Measurements from ENCODE around the gene RASSF5. TPM values are rescaled to one million over a fixed set of nuclear protein-coding genes. Genes with fewer than 3 reads are reported as not detected.

The RASSF5 gene
- total RNA-seq, 1 donor from 2014 or later, result 15.5 TPM

DNA sequence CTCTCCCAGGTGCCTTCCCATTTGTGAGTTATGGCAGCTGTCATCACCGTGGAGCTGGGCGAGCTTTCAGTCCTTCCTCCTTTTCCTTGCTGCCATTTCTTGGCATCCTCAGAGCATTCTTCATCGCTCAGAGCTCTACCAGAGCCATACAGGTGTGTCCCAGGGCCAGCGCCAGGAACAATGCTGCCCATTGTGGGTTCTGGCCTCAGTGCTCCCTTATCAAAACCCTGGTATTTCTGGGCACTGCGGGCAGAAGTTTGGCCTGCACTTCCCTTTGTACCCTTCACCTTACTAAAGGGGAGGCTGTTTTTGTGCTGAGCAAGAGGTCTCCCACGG, 28.5 kb downstream of the RASSF5 start:
- no peak for DNase-seq (ENCODE audit: low spot score)
- intact Hi-C loops (cut with DNase I), result no loop called here

DNA sequence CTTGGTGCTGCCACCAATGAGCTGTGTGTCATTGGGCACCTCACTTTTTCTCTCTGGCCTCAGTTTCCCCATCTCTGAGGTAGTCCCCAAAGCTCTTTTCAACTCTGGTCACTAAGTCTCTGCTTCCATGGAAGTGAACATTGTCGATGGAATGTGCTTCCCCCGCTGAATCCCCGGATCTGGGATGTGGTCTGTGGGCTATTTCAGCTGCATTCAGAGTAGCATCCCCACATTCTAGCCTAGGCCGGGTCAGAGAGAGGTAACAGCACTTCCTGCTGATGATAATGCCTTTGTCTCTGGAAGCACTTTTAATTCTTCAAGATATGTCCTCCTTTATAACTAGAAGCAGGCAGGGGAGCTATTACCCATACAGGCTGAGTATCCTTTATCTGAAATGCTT, 29.8 kb downstream of the RASSF5 start:
- intact Hi-C loops (cut with DNase I), result no loop called here
- DNase-seq (ENCODE audit: low spot score), result no peak

DNA sequence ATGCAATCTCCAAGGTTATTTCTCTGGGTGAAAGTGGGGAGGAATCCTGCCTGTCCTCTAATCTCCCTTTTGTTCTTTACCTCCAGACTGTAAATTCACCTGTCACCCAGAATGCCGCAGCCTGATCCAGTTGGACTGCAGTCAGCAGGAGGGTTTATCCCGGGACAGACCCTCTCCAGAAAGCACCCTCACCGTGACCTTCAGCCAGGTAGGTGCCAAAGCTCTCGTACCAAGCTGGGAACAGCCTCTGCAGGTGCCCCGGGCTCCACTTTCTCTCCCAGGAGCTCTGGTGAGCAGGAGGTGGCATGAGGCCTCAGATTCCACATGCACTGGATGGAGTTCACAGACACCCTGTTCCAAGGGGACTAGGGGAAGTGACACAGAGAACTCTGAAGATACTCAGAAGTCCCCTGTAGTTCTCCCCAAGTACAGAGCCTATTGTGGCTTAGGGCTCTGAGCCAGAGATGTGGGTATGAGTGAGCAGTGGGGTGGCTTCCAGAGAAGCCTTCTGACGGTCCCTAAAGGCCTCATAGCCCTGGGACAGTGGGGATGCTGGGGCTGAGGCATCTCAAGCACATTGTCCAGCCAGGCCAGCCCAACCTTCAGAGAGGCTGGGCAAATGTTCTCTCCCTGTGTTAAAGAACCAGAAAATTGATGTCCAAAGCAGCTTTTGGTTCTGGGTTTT, 30.9 kb downstream of the RASSF5 start:
- intact Hi-C loops (cut with DNase I), result no loop called here
- DNase-seq (ENCODE audit: low spot score), result no peak

DNA sequence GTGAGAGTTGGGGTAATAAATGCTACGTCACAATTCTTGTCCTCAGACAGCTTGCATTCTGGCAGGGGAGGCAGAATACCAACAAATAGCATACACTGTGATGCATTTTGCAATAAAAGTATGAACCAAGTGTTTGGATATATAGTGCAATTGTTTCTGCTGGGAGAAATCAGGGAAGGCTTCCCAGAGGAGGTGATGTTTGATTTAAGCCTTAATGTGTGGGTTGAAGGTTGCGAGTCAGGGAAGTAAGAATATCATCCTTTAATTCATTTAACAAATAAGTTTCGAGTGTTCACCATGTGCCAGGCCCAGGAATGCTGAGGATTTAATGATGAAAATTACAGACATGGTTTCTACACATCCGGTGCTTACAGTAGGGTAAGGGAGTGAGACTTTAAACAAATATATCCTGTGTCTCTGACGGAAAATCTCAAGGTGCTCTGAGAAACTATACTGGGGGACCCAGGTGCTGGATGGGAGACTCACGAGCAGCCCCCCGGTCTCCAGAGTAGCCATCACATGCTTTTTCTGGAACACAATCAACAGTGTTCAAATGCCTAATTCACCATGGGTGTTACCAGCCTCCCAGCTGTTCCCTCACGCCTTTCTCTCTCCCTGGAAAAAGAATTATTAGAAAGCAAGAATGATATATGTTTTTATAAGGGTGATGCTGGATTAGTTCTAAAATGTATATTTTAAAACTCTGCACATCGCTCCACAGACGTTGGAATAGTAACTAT, 31.7 kb downstream of the RASSF5 start:
- DNase-seq (ENCODE audit: low spot score), result no peak
- intact Hi-C loops (cut with DNase I), result no loop called here

DNA sequence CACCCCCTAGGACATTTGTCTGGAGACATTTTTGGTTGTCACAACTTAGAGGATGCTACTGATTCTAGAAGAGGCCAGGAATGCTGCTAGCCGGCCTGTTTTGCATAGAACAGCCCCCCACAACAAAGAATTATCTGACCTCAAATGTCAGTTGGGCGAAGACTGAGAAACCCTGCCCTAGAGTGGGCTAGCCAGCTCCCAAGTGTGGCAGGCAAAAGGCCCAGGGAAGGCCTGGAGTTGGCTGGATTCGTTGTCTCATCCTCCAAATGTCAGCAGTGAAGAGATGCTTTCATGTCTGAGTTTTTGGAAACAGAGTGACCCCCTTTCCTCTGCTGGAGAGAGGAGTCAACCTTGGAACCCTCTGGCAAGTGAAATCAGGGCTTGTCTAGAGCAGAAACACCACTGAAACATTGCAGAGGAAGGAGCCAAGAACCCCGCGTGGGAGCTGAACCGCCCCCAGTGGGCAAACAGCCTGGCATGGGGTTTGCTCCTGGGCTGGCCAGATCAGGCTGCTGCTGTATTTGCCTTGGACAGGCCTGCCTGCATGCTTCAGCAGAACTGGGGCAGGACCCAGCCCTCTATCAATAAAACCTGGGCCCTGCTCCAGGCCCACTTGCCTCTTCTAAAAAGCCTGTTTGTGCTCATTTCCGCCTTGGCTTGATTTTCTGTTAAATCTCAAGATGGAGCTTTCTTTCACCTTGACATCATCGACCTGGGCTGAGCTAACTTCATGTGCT, 32.9 kb downstream of the RASSF5 start:
- DNase-seq (ENCODE audit: low spot score), result no peak
- intact Hi-C loops (cut with DNase I), result no loop called here

DNA sequence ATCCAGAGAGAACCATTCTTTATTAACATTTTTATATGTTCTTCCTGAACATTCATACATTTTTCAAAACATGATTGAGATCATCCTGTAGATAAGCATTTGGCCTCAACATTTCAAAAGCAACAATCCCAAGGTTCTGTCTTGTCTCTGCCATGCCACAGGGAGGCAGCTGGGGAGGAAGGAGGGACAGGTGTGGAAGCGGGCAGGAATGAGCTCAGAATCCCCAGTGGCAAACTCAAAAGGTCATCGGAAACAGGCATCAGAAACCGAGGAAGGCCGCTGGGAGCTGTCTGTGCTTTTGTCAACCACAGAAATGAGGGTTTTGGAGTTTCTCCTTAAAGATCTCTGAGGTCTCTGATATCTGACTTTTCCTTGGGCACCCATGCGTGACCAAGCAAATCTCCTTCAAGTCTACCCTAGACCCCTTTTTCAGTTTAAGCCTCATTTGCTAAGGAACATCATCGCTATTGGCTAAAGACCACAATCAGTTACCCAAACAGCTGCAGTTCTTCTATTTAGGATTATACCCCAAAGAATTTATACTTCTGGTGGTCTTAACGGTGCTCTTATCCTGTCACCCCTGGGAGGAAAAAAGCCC, 34.0 kb downstream of the RASSF5 start:
- intact Hi-C loops (cut with DNase I), result no loop called here

DNA sequence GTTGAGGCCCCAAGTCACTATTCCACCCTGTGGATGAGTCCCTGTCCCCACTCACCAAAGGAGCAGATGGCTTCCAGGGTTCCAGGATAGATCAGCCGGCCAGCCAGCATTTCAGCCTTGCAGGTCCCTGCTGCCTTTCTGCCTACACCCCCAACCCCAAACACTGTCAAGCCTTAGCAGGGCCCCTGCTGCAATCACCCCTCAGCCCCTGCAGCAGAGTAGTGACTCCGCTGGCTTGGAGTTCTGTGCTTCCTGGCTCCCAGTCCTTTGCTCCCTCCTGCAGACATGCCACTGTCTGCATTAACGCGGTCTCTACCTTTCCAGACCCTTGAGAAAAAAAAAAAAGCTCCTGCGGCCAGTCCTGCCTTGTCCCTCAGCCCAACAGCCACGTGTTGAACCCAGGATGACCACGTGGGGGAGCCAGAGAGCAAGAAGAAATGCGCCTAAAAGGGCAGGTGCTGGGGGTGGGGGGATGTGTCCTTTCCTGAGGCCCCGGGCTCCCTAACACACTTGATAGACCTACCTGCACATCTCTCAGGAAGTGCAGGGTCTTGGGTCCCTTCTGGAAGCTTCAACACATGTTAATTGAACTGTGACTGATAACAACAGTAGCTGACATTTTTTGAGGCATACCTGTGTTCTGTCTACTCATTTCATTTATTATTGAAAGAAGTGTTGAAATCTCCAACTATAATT, 37.4 kb downstream of the RASSF5 start:
- intact Hi-C loops (cut with DNase I), result loop anchor here (1.0 to 2.0 kb wide), 2 partner anchors 39 to 54 kb away; no protein-coding TSS in a partner anchor
- peak; percentile 85 for DNase-seq (ENCODE audit: low spot score)

More for the DNA sequence above, 34.0 kb downstream of the RASSF5 start:
- no peak for DNase-seq (ENCODE audit: low spot score)

DNA sequence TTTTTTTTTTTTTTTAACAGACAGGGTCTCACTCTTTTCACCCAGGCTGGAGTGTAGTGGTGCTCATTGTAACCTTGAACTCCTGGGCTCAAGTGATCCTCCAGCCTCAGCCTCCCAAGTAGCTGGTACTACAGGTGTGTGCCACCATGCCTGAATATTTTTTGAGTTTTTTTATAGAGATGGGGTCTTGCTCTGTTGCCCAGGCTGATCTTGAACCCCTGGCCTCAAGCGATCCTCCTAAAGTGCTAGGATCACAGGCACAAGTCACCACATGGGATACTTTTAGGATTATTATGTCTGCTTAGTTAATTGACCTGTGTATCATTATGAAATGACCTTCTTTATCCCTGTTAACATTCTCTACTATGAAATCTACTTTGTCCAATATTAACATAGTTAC, 38.0 kb downstream of the RASSF5 start:
- intact Hi-C loops (cut with DNase I), result loop anchor here (2.0 kb wide), 1 partner anchor 55 kb away; no protein-coding TSS in a partner anchor
- DNase-seq (ENCODE audit: low spot score), result no peak

DNA sequence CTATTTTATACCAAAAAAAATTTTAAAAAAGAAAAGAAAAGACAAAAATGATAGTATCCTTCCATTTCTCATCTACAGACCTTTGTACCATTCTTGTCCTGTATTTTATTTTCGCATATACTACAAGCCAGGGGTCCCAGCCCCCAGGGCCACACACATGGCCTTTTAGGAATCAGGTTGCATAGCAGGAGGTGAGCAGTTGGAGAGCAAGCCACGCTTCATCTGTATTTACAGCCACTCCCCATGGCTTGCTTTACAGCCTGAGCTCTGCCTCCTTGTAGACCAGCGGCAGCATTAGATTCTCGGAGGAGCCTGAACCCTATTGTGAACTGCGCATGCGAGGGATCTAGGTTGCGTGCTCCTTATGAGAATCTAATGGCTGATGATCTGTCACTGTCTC, 39.8 kb downstream of the RASSF5 start:
- intact Hi-C loops (cut with DNase I), result no loop called here
- DNase-seq (ENCODE audit: low spot score), result no peak

DNA sequence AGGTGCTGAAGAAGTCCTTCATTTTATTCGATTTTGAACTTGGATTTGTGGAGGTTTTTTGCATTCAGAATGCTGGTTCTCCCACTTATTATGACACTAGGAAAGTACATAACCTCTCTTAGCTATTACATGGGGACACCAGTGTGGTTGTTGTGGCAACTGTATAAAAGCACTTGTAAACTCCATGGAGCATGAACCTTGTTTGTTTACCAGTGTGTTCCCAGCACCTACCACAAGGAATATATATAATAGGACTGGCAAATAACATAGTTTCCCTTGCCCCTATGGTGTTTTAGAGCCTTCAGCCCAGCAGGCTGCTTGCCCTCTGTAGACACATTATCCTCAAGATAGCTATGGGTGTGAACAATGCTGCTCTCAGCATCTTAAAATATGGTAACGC, 43.1 kb downstream of the RASSF5 start:
- no peak for DNase-seq (ENCODE audit: low spot score)
- intact Hi-C loops (cut with DNase I), result no loop called here

DNA sequence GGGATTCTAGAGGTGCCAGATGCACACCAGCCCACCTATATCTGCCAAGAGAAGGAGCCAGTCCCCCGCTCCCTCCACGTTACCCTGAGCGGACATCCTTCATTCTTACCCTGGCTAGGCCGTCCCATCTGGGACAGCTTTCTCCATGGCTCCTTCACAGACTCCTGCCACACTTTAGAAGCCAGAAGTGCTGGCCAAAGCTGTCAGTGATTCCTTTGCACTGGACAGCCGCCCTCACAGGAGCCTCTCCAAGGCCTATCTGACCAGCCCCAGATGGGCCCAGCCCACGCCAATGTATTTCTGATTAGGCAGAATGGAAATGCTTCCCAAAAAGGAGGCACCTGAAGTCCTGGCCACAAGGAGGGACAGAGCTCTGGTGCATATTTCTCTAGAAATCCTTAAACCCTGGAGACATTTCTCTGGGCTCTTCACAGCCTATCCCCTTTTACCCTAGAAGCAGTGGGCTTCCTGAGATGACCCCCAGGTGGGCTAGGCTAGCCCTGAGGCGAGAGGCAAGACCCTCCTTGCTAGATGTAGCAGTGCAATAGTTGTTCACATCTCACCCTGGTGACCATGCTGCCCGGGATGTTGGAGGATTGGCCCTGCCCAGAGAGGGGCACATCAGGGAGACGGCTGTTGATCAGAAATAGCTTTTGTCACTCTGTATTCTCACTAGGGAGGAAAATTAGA, 44.1 kb downstream of the RASSF5 start:
- no peak for DNase-seq (ENCODE audit: low spot score)
- intact Hi-C loops (cut with DNase I), result no loop called here

DNA sequence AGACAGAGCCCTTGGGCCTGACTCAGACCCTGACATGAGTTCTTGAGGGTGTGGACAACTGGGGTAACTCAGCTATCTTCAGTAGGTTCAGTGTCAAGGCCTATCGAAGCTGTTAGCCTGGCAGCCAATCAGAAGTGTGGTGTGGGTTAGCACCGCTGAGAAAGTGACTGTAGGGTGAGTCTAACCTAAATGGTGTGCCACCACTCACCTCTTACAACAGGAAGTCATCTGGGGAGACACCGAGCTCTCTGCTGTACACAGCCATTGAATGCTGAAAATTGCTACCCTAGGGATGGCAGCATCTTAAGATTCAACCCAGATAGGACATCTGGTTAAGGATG, 44.6 kb downstream of the RASSF5 start:
- intact Hi-C loops (cut with DNase I), result no loop called here
- DNase-seq (ENCODE audit: low spot score), result no peak

DNA sequence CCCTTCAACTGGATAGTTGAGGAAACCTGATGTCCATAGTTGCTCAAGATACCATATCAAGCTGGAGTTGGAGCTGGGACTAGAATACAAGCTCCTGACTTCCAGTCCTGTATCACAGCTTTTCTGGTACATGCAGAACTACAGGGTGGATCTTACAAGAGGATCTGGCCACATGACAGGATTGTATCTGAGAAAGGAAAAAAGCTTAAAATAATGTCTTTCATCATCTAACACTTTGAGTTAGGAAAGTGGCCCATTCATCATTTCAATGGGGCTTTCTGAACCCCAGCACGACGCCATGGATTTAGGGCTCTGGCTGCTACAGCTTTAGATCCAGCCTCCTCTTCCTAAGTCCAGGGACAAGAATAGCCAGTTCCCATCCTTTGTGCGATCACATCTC, 46.9 kb downstream of the RASSF5 start:
- intact Hi-C loops (cut with DNase I), result no loop called here
- no peak for DNase-seq (ENCODE audit: low spot score)

DNA sequence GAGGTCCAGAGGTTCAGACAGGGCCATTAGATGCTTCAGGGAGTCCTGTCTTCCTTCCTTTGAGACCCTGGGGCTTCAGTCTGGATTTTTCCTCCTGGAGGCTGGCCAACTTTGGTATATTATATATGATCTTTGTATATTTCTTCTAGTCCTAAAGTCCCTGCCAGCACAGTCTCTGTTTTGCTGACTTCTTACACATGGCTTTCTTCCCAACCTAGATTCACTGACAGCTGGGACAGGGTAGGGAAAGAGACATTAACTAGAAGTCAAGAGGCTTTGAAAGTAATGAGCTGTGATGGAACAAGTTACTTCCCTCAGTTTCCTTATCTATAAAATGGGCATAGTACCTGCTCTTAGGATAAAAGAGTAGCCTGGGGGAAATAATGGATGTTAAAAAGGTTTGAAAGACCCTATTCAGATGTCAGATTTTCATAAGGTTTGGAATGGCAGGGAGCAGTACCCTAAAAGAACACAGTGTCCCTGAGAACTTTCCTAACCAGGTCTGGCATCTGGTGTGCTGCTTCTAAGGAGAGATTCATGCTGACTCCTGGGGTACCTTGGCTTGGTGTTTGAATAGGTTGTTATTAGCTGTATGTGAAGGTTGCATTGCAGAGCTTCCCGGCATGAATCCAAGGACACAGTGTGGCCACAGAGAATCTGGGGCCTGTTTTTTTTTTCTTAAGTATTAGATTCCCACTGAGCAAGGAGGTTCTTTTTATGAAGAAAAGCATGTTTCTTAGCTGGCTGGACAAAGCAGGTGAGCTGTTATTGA, 47.6 kb downstream of the RASSF5 start:
- no peak for DNase-seq (ENCODE audit: low spot score)
- intact Hi-C loops (cut with DNase I), result no loop called here

DNA sequence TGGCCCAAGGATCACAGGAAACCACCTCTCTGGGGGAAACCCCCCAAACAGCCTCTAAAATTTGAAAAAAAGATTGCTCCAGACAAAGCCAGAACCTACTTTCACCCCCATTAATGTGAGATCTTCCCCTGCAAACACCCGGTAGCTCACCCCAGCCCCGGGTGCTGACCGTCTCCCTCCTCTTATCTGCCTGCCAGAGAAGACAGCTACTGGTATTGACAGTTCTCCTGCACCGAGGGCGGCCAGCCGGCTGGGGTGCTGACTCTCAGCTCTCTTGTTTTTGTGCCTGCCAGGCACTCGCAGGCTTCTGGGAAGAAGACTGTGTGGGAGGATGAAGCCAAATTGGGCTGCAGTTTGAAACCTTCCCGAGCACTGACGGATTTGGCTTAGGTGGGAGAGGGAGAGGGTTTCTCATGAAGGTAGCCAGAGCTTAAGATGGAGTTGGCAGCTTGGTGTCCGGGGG, 48.2 kb downstream of the RASSF5 start:
- intact Hi-C loops (cut with DNase I), result no loop called here
- peak; percentile 85 for DNase-seq (ENCODE audit: low spot score)

DNA sequence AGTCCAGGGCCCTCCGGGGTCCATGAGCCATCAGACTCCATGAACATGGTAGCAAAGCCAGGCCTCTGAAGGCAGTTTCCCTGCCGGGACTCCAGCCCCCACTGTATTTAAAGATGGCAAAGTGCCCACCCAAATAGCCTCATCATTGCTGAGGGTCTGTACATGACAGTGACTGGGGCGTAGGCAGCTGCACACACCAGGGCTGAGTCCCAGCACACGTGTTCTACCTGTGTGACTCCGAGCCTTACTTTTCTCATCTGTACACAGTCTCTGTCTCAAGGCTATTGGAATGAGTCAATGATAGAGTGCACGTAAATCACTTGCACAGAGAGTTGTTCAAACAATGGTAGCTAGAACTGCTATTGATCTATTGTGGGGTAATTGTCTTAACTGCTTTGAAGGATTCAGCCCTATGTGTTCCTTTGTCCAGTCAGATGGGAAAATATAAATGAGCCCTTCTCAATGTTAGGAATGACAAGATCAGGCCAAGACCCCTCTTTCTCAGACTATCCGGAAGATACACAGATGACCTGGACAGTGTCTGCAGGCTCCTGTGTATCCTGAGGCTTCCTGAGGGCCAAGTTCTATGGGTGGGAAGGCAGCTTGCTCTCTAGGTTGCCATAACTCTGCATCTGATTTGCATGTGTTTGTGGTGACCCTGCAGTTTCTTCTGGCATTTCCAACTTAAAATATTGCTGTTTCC, 48.9 kb downstream of the RASSF5 start:
- intact Hi-C loops (cut with DNase I), result loop anchor here (2.0 kb wide), 1 partner anchor 23 kb away; no protein-coding TSS in a partner anchor
- no peak for DNase-seq (ENCODE audit: low spot score)

DNA sequence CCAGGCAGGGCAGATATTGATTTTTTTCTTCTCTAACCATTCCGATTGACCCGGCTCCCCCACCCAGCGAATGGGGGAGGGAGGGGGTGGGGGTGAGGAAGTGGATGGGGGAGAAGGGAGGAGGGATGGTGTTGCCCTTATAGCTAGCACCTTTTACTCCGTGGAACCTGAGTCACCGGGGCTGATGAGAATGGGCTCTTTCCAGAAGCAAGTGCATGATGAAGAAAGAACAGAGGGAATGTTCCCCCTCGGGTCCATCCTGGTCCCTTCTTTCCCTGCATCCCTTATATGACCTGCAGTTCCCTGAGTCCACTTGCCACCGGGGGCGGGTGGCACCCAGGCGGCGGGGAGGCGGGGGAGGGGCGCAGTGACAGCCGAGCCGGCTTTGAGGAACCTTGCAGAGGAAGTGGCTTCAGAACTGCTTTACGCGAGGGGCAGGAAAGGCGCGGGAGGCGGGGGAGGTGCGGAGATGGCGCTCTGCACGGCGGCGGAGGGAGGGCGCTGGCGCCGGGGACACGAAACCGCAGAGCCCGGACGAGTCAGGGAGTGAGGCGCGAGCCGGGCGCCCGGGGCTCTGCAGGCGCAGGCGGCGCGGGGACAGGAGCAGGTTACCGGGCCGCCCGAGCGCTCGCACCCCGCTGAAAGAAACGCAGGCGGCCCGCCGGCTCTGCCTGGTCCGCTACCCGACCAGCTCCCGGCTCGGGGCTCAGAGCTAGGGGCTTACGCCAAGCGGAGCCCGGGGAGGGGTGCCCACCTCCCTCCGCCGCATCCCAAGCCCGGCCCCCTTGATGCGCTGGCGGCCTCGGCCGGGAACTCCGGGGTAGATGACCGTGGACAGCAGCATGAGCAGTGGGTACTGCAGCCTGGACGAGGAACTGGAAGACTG, 49.7 kb downstream of the RASSF5 start:
- peak; percentile 96 for DNase-seq (ENCODE audit: low spot score)
- intact Hi-C loops (cut with DNase I), result loop anchor here (2.0 kb wide), 1 partner anchor 22 kb away; no protein-coding TSS in a partner anchor
